SU-DHL-6 (cell line): Measurements from ENCODE around the gene KCNN2.

ENCODE experiments used
- H2AFZ ChIP-seq: fragments of 200-600 bp; sonication (generic); 2 replicates; pipeline ENCODE4 v1.6.1; 2014; ENCODE audit warnings: low read depth, mild to moderate bottlenecking, moderate library complexity, mixed read lengths, antibody characterized with exemption, low read length; ENCODE audit not compliant: severe bottlenecking
- H3F3A ChIP-seq: fragments of 200-600 bp; shearing (Covaris generic); 2 replicates; pipeline ENCODE4 v1.6.0; 2016; ENCODE audit warnings: antibody characterized with exemption, mild to moderate bottlenecking; ENCODE audit not compliant: insufficient read depth
- H3K27ac ChIP-seq: fragments of 200-600 bp; sonication (generic); 2 replicates; pipeline ENCODE4 v1.5.1; 2016; ENCODE audit warnings: low read depth, mild to moderate bottlenecking, low read length, moderate library complexity, mixed read lengths
- H3K27me3 ChIP-seq: fragments of 200-600 bp; sonication (generic), shearing (Covaris generic); 2 replicates; pipeline ENCODE4 v1.6.0; 2014; ENCODE audit warnings: mild to moderate bottlenecking, low read length
- H3K36me3 ChIP-seq: fragments of 200-600 bp; sonication (generic); 2 replicates; pipeline ENCODE4 v1.6.1; 2014; ENCODE audit warnings: mild to moderate bottlenecking, low read length, mixed read lengths
- H3K4me2 ChIP-seq: fragments of 300-600, 200-600 bp; shearing (Covaris generic), sonication (generic); 2 replicates; pipeline ENCODE4 v1.6.0; 2014; ENCODE audit warnings: low read length, low read depth, mild to moderate bottlenecking; ENCODE audit not compliant: poor library complexity, severe bottlenecking
- H3K4me3 ChIP-seq: fragments of 200-600 bp; sonication (generic); 2 replicates; pipeline ENCODE4 v1.5.1; 2014; ENCODE audit warnings: antibody characterized with exemption, low read length, mild to moderate bottlenecking, mixed read lengths; ENCODE audit not compliant: insufficient read depth, poor library complexity, severe bottlenecking
- H3K79me2 ChIP-seq: fragments of 200-600 bp; sonication (generic); 2 replicates; pipeline ENCODE4 v1.6.1; 2014; ENCODE audit warnings: mild to moderate bottlenecking, low read length, moderate library complexity; ENCODE audit not compliant: insufficient read depth
- H3K9ac ChIP-seq: fragments of 200-600 bp; sonication (generic); 2 replicates; pipeline ENCODE4 v1.7.0; 2014; ENCODE audit warnings: mild to moderate bottlenecking, low read length
- H3K9me2 ChIP-seq: fragments of 200-600 bp; sonication (generic); replicated peaks from 2 replicates; pipeline ENCODE4 v1.6.1; 2014; ENCODE audit warnings: low read length; ENCODE audit not compliant: insufficient read depth
- H3K9me3 ChIP-seq: fragments of 200-600 bp; sonication (generic); 2 replicates; pipeline ENCODE4 v1.6.1; 2014; ENCODE audit warnings: low read length, mixed read lengths; ENCODE audit not compliant: insufficient read depth
- H4K20me1 ChIP-seq: fragments of 200-600 bp; sonication (generic); 2 replicates; pipeline ENCODE4 v1.6.1; 2014; ENCODE audit warnings: low read depth, mild to moderate bottlenecking, antibody characterized with exemption, low read length, moderate library complexity, mixed read lengths
- CTCF ChIP-seq: fragments of 200-600 bp; sonication (generic); IDR thresholded peaks from one replicate; pipeline ENCODE4 v1.5.1; 2017; ENCODE audit warnings: antibody characterized with exemption, mild to moderate bottlenecking, low read length, moderate library complexity; ENCODE audit not compliant: insufficient read depth, poor library complexity, severe bottlenecking
- EZH2phosphoT487 ChIP-seq: fragments of 200-600 bp; sonication (generic), shearing (Covaris generic); conservative IDR thresholded peaks from 2 replicates; pipeline ENCODE4 v1.6.1; 2018; ENCODE audit warnings: mild to moderate bottlenecking, antibody characterized with exemption, low read length, moderate library complexity, mixed read lengths

The KCNN2 gene

GRCh38 chr5:114362977-114363761 lies 1.3 kb downstream of the KCNN2 start:
- H3K79me2 ChIP-seq = no peaks in the 10 kb centered on the region
- TF ChIP-seq CTCF = no peak
- no peak for TF ChIP-seq EZH2phosphoT487
- H3F3A ChIP-seq = no peaks in the 10 kb centered on the region
- no peaks in the 10 kb centered on the region for H3K36me3 ChIP-seq
- H3K9me3 ChIP-seq = no peaks in the 10 kb centered on the region
- no peak overlapping the region for H3K27ac ChIP-seq
- H3K9ac ChIP-seq = no peak overlapping the region
- no peaks in the 10 kb centered on the region for H4K20me1 ChIP-seq
- no peak overlapping the region for H3K4me2 ChIP-seq
- H3K4me3 ChIP-seq = no peak overlapping the region
- no peaks in the 10 kb centered on the region for H3K9me2 ChIP-seq
- no peaks in the 10 kb centered on the region for H3K27me3 ChIP-seq
- H2AFZ ChIP-seq = no peak overlapping the region

- H3K27ac ChIP-seq = no peak overlapping the region
- no peaks in the 10 kb centered on the region for H3K36me3 ChIP-seq
- no peak overlapping the region for H3K9ac ChIP-seq
- no peaks in the 10 kb centered on the region for H3F3A ChIP-seq
- no peak for TF ChIP-seq EZH2phosphoT487
- no peak for TF ChIP-seq CTCF
- no peaks in the 10 kb centered on the region for H3K9me3 ChIP-seq
- no peak overlapping the region for H3K4me2 ChIP-seq
- no peaks in the 10 kb centered on the region for H3K79me2 ChIP-seq
- H2AFZ ChIP-seq = no peak overlapping the region
- H3K4me3 ChIP-seq = no peak overlapping the region
- no peaks in the 10 kb centered on the region for H3K9me2 ChIP-seq
- no peaks in the 10 kb centered on the region for H4K20me1 ChIP-seq
- H3K27me3 ChIP-seq = no peaks in the 10 kb centered on the region
Measured at GRCh38 chr5:114363837-114364236, 2.0 kb downstream of the KCNN2 start.

GRCh38 chr5:114367029-114367428 lies 5.2 kb downstream of the KCNN2 start:
- TF ChIP-seq EZH2phosphoT487 (no peak), CTCF (no peak)
- no peak overlapping the region for H2AFZ ChIP-seq
- no peaks in the 10 kb centered on the region for H3K9me3 ChIP-seq
- H4K20me1 ChIP-seq = no peaks in the 10 kb centered on the region
- no peaks in the 10 kb centered on the region for H3K9me2 ChIP-seq
- no peaks in the 10 kb centered on the region for H3F3A ChIP-seq
- H3K4me2 ChIP-seq = no peak overlapping the region
- H3K79me2 ChIP-seq = no peaks in the 10 kb centered on the region
- H3K4me3 ChIP-seq = no peak overlapping the region
- H3K9ac ChIP-seq = no peak overlapping the region
- H3K27ac ChIP-seq = no peak overlapping the region
- no peaks in the 10 kb centered on the region for H3K27me3 ChIP-seq
- no peaks in the 10 kb centered on the region for H3K36me3 ChIP-seq
